GM21717 (cell line): ENCODE results near the gene TRIP6.

ENCODE experiments used
- ATAC-seq: cut with Tn5 transposase; IDR thresholded peaks from one replicate; pipeline ENCODE4 v1.9.1; 2021; ENCODE audit warnings: mild to moderate bottlenecking, moderate library complexity; ENCODE audit not compliant: unreplicated experiment

Gene TRIP6

DNA sequence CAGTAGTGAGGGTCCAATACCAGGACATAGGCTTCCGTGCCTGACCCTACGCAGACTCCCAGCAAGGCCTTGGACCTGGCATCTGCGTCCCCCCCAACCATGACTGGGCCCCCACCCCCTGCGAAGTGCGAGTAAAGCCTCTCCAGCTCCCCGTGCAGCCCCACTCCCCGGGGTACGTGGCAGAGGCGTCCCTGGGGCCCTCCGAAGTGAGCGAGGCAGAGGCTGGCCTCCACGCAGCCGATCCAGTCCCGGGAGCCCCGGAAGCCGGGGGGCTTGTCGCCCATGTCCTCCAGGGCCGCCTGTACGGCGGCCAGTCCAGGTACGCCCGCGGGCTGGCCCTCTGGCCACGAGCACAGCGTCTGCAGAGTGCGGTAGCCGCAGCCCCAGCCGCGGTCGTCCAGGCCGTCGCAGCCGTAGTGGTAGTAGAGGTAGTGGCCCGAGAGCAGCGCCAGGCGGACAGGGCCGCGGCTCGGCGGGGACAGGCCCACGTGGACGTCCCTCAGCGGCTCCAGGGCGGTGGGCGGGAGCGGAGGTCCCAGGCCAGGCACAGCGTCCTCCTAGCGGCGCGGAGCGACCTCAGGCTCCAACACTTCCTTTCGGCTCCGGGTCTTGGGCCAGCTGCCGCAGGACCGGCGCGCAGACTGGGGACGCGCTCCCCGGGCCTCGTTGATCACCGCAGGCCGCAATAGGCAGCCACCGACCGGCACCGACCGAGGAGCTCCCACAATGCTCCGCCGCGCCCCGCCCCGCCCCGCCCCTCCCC is 22.0 kb downstream of the TRIP6 start, which contains the start of gene UFSP1:
Gene UFSP1 (minus strand): TSS at position 728 of the 763 bp plus-strand sequence. CDS start 444 bp downstream, at position 284.
- peak; percentile 20 for ATAC-seq

DNA sequence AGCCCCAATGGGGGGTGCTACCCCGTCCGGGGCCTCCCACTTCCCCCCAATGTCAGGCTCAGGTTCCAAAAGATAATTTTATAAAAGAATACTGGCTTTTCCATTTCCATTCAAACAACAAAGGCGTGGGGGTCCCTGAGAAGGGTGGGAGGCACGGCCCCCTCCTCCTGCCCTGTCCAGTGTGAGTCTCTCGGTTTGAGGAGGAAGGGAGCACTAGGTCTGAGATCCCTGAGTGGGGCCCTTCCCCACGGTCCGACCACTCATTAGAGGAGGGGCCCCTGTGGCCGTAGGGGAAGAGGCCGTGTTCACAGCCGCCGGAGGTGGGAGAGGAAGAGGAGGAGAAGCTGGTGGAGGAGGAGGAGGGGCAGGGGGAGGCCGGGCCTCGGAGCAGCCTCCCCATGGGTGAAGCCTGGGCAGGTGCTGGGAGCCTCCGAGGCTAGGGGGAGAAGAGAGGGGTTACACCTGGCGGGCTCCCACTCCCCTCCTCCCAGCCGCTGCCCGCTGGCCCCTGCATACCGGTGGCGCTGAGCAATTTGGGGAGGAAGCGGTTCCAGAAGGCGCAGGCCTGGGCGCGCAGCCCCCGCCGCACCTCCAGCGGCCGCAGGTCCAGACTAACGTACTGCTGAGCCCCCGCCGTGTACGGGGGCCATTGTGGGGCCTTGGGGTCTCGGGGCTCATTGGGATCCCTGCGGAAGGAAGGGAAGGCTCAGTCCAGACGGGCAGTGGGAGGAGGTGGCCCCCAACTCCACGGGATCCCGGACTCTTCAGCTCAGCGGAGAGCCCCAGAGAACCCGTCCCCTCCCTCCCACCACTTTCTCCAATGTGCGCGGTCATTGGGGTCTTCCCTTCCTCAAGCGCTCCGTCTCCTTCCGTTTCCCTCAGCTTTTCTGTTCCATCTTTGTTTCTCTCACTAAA is 23.7 kb downstream of the TRIP6 start:
- ATAC-seq, result no peak

DNA sequence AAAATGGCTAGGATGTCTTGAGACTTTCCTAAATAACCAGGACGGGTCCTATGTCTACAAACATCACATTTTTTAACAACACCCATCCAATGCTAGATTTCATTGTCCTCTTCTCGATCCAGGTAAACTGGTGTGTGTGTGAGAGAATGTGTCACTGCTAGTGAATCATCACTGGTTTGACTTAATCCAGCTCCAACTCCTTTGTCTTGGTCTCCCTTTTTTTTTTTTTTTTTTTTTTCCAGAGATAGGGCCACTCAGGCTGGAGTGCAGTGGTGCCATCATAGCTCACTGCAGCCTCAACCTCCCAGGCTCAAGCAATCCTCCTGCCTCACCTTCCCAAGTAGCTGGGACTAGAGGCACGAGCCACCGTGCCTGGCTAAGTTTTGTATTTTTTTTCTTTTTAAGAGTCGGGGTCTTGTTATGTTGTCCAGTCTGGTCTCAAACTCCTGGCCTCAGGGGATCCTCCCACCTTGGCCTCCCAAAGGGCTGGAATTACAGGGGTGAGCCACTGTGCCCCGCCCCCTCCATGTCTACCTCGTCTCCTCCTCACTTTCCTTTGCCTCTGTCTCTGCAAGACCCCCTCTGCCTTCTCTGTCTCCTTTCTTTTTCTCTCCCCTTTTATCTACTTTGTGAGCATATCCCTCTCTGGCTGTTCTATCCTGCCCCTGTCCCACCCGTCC is 24.5 kb downstream of the TRIP6 start:
- ATAC-seq, result no peak

DNA sequence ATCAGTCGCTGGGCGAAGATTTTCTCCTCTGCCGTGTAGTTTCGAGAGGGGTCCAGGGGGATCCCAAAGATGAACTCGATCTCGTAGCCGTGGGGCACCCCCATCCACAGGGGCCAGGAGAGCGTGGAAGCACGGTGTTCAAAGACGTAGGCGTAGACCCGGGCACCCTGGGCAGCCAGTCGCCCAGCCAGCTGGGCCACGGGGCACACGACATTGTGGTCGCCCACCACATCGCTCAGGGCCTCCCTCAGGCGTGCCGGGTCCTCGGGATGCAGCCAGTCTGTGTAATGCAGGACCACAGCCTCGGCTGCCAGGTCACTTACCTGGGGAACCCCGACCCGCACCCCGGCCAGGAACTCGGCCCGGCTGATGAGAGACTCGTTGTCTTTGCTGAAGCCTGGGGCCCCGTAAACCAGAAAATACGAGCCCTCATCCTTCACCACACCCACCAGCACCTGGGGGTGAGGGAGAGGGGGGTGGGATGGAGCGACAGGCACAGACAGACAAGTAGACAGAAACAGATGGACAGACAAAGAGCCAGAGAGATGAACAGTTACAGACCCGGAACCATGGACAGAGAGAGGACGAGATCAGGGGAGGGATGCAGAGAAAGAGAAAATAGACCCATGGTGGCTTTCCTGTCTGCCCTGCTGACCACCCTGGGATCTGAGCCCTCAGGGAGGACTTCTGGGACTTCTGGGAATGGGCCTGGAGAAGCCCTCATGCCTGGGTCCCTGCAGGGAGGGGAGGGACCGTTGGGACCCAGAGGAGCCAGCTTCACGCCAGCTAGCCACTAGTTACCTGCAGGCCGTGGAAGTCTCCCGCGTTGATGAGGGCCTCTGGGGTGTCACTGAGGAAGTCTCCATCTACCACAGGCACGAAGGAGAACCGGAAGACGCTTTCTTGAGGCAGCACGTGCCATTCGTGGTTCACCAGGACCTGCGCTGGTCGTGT is 25.5 kb downstream of the TRIP6 start:
- ATAC-seq, result no peak

GRCh38 chr7:100893318-100893895 is 26.2 kb downstream of the TRIP6 start:
- no peak for ATAC-seq

DNA sequence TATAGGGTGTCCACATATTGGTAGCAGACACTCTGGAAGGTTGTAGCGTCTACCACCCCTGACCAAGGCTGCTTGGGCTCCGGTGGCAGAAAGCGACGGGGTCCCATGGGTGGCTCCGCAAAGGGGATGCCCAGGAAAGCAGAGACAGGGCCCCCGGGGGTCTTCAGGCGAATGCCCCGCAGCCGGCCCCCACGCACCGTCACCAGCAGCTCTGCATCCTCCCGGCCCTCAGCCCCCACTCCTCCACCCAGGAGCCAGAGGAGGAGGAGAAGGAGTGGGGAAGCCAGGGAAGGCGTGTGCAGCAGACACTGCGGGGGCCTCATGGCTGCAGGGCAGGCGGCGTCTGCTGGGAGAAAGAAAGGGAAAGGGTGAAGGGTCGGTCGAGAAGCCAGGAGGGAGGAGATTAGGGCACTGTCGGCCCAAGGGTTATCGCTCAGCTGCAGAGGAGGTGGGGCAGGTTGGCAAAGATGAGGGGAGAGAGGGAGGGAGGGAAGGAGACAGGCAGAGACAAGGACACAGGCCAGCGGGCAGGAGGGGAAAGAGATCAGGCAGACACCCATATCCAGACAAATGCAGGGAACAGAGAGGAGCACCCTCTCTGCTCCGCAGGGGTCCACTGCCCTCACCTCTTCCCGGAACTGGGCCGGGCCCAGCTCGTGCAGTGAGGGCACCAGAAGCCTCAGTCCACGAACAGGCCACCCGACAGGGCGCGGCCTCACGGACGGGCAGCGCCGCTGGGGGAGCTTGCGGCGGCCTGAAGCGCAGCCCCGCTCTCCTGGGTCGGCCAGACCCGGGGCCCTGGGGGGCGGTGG is 26.9 kb downstream of the TRIP6 start:
- no peak for ATAC-seq

GRCh38 chr7:100894860-100895700 is 27.9 kb downstream of the TRIP6 start:
- no peak for ATAC-seq

DNA sequence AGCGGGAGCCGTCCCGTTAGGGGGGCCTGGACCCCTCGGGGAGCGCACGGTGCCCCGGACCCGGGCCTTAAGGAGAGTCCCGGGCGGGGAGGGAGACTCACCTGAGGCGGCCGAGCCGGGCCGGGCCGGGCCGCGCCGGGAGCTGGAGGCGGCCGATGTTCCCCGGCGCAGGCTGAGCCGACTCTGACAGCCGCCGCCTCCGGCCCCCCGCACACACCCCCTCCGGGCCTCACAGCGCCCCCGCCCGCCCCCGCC is 28.4 kb downstream of the TRIP6 start, which contains the start of gene ACHE:
Gene ACHE (minus strand): TSS at position 188 of the 255 bp plus-strand sequence. CDS start 1,656 bp downstream, outside the sequence.
- no peak for ATAC-seq

- no peak for ATAC-seq
Measured at GRCh38 chr7:100895956-100896731, 29.0 kb downstream of the TRIP6 start.

- ATAC-seq, result no peak
Measured at GRCh38 chr7:100896732-100897608, 29.8 kb downstream of the TRIP6 start.

DNA sequence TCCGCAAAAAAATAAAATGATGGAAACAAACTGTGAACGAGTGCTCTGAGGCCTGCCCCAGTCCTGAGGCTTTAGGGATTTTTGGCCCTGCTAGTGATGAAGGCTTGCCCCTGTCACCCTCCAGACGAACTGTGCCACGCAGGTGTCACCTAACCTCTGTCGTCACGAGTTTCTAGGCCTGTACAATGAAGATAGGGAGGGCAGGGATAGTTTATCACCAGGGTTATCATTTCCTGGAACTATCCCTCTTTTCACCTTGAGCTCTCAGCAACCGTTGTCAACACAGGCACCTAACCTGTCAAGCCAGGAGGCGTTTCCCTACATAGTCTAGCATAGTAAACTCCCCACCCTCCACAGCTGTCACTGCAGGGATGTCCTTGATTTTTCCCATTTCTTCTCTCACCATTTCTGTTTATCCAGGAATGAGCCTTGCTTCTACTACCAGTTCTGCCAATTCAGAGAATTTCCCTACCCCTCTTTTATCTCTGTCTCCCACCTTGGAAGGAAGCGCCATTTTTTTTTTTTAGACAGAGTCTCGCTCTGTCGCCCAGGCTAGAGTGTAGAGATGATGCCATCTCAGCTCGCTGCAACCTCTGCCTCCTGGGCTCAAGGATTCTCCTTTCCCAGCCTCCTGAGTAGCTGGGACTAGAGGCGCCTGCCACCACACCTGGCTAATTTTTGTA is 30.7 kb downstream of the TRIP6 start:
- ATAC-seq, result no peak

- ATAC-seq, result no peak
Measured at GRCh38 chr7:100899432-100899831, 32.2 kb downstream of the TRIP6 start.

DNA sequence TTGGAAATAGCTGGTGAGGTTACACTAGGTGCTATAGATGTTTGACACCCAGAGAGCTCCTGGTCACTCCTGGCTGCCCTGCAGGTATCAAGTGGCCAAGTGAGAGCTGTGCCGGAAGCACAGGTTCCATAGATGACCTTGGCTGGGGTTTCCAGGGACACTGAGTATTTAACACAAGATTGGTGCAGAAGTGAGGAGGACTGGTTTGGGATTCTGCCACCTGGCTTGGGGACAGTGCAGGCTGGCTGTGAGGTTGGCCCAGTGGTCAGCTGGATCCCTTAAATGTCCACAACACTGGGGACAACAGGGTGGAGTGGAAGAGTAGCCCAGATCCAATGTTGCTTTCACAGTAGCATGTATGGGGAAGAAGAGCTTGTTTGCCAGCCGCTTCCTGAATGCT is 33.8 kb downstream of the TRIP6 start:
- ATAC-seq, result no peak

DNA sequence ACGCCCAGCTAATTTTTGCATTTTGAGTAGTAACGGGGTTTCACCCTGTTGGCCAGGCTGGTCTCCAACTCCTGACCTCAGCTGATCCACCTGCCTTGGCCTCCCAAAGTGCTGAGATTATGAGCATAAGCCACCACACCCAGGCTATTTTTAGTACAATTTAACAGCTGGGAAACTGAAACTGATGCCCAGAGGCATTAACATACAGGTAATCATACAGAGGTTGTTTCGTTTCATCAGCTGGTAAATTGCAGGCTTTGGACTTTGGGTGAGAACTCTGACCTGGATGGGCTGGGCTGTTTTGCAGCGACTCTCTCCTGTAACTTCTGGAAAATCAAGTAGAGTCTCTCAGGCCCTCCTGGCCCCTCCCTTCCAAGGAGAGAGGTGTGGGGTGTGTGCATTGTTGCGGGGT is 34.7 kb downstream of the TRIP6 start:
- no peak for ATAC-seq

DNA sequence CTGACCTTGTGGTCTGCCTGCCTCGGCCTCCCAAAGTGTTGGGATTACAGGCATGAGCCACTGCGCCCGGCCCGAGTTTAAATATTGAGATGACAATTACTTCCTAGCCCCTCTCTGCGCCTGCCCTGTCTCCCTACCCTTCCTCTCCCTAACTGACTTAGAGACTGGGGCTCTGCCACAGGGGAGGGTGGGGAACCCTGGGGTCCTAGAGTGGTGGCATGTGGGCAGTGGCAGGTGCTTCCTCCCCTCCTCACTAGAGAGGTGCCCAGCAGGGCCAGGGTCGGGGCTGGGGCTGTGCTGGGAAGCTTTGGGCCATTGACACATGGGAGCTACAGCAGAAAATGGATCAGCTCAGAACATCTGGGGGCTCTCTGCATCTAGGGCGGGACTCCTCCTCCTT is 35.5 kb downstream of the TRIP6 start:
- ATAC-seq, result no peak

DNA sequence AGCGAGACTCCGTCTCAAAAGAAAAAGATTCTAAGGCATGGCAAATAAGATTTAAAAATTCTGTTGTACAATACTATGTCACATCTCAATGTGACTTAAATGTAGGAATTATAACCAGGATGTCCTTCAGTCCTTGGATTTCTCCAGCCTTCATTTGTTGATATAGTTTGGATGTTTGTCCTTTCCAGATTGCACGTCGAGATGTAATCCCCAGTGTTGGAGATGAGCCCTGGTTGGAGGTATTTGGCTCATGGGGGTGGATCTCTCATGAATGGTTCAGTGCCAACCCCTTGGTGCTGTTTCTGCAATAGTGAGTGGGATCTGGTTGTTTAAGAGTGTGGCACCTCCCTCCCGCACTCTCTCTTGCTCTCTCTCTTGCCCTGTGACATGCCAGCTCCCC is 41.3 kb downstream of the TRIP6 start:
- no peak for ATAC-seq
